Endothelial cell of hepatic sinusoid (primary cell): ENCODE data around the gene RET.

Experiments
- in situ Hi-C: cut with HindIII; loops from 2 replicates; pipeline ENCODE4 v1.10.0; 2017; ENCODE audit warnings: low sequenced_read_pairs

The RET gene

GRCh38 chr10:43156590-43157341 lies 79.9 kb downstream of the RET start:
- in situ Hi-C loops = no loop called here

GRCh38 chr10:43158636-43159035 lies 81.8 kb downstream of the RET start:
- in situ Hi-C loops = no loop called here

GRCh38 chr10:43160046-43160920 lies 83.4 kb downstream of the RET start:
- in situ Hi-C loops = no loop called here

GRCh38 chr10:43160921-43161255 lies 84.0 kb downstream of the RET start:
- in situ Hi-C loops = no loop called here

GRCh38 chr10:43162604-43163003 lies 85.7 kb downstream of the RET start:
- in situ Hi-C loops = no loop called here

- in situ Hi-C loops = no loop called here
Observed at GRCh38 chr10:43166207-43166879, 89.5 kb downstream of the RET start.

GRCh38 chr10:43166880-43167497 lies 90.1 kb downstream of the RET start:
- in situ Hi-C loops = no loop called here

GRCh38 chr10:43167498-43167889 lies 90.6 kb downstream of the RET start:
- in situ Hi-C loops = no loop called here

- in situ Hi-C loops = no loop called here
Observed at GRCh38 chr10:43170491-43170890, 93.6 kb downstream of the RET start.

- in situ Hi-C loops = no loop called here
Observed at GRCh38 chr10:43172645-43173044, 95.8 kb downstream of the RET start.

GRCh38 chr10:43173120-43173519 lies 96.3 kb downstream of the RET start:
- in situ Hi-C loops = no loop called here

- in situ Hi-C loops = no loop called here
Observed at GRCh38 chr10:43174969-43175368, 98.1 kb downstream of the RET start.

GRCh38 chr10:43176271-43176670 lies 99.4 kb downstream of the RET start:
- in situ Hi-C loops = no loop called here

GRCh38 chr10:43177595-43177994 lies 100.7 kb downstream of the RET start:
- in situ Hi-C loops = no loop called here
